GM18526 (cell line): ENCODE results near the gene ZNF484.

Experiments used
- POLR2A ChIP-seq: IDR thresholded peaks from 3 replicates; pipeline ENCODE4 v1.6.1; 2011; ENCODE audit not compliant: insufficient read length; ENCODE audit errors: extremely low read depth

The ZNF484 gene

GRCh38 chr9:92857236-92857635 is 20.6 kb downstream of the ZNF484 start:
- TF ChIP-seq POLR2A, result no peak

GRCh38 chr9:92853716-92854115 is 24.1 kb downstream of the ZNF484 start:
- TF ChIP-seq POLR2A, result no peak

GRCh38 chr9:92850898-92851297 is 26.9 kb downstream of the ZNF484 start:
- TF ChIP-seq POLR2A, result no peak

- no peak for TF ChIP-seq POLR2A
These were observed 31.1 kb downstream of the ZNF484 start for GRCh38 chr9:92846662-92847145.

GRCh38 chr9:92837191-92837590 is 40.6 kb downstream of the ZNF484 start:
- TF ChIP-seq POLR2A, result no peak

GRCh38 chr9:92829420-92829819 is 48.4 kb downstream of the ZNF484 start:
- TF ChIP-seq POLR2A, result no peak

GRCh38 chr9:92820964-92821363 is 56.9 kb downstream of the ZNF484 start:
- no peak for TF ChIP-seq POLR2A

GRCh38 chr9:92808726-92809451 is 68.9 kb downstream of the ZNF484 start:
- TF ChIP-seq POLR2A, result no peak

GRCh38 chr9:92807757-92808725 is 69.8 kb downstream of the ZNF484 start:
- TF ChIP-seq POLR2A, result no peak

- TF ChIP-seq POLR2A, result no peak
These were observed 70.6 kb downstream of the ZNF484 start for GRCh38 chr9:92807031-92807756.

- no peak for TF ChIP-seq POLR2A
These were observed 73.1 kb downstream of the ZNF484 start for GRCh38 chr9:92804727-92805126.

GRCh38 chr9:92798358-92798757 is 79.5 kb downstream of the ZNF484 start:
- TF ChIP-seq POLR2A, result no peak

- TF ChIP-seq POLR2A, result no peak
These were observed 82.1 kb downstream of the ZNF484 start for GRCh38 chr9:92795598-92796336.
